Ishikawa (cell line): ENCODE measurements around the gene CYP27C1.

ENCODE experiments used
- CREB1 ChIP-seq: IDR thresholded peaks from 2 replicates; pipeline ENCODE4 v1.6.1; 2012; ENCODE audit warnings: low read depth
- EGR1 ChIP-seq: IDR thresholded peaks from 2 replicates; pipeline ENCODE4 v1.6.1; 2012
- EP300 ChIP-seq: IDR thresholded peaks from 2 replicates; pipeline ENCODE4 v1.6.1; 2012; ENCODE audit warnings: borderline replicate concordance
- FOXM1 ChIP-seq: IDR thresholded peaks from 2 replicates; pipeline ENCODE4 v1.6.1; 2012; ENCODE audit warnings: low read depth, borderline replicate concordance
- MAX ChIP-seq: IDR thresholded peaks from 2 replicates; pipeline ENCODE4 v1.6.1; 2012
- NFIC ChIP-seq: IDR thresholded peaks from 2 replicates; pipeline ENCODE4 v1.6.1; 2012
- REST ChIP-seq: IDR thresholded peaks from 2 replicates; pipeline ENCODE4 v1.6.1; 2012; ENCODE audit warnings: low read depth, mild to moderate bottlenecking
- TAF1 ChIP-seq: IDR thresholded peaks from 2 replicates; pipeline ENCODE4 v1.6.1; 2012; ENCODE audit warnings: low read depth, mild to moderate bottlenecking
- TEAD4 ChIP-seq: IDR thresholded peaks from 2 replicates; pipeline ENCODE4 v1.6.1; 2012
- USF1 ChIP-seq: IDR thresholded peaks from 2 replicates; pipeline ENCODE4 v1.6.1; 2012
- YY1 ChIP-seq: IDR thresholded peaks from 2 replicates; pipeline ENCODE4 v1.6.1; 2012; ENCODE audit warnings: low read depth
- ZBTB7A ChIP-seq: IDR thresholded peaks from 2 replicates; pipeline ENCODE4 v1.6.1; 2012; ENCODE audit warnings: low read depth

DNA sequence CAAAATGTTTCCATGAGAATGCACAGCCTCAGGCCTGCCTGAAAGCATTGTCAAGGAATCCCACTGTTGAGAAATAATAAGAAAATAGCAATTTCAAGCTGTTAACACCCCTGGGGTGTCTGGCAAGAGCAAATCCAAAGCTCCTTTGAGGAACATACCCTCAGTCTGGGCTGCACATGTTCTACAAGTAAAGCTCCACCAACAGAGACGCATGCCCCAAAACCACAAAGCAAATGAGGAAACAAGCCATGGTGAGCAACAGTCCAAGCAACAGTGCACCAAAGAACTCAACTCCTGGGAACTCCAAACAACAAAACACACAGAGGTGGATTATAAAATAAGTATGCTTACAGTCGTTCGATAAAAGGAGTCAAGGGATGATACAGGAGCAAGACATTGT is 40.3 kb downstream of the CYP27C1 start:
- TF ChIP-seq NFIC: no peak
- no peak for TF ChIP-seq TEAD4
- no peak for TF ChIP-seq YY1
- TF ChIP-seq CREB1: no peak
- TF ChIP-seq REST: no peak
- no peak for TF ChIP-seq EP300
- TF ChIP-seq TAF1: no peak
- TF ChIP-seq EGR1: no peak
- TF ChIP-seq USF1: no peak
- no peak for TF ChIP-seq FOXM1
- TF ChIP-seq ZBTB7A: no peak
- no peak for TF ChIP-seq MAX
